Stimulated activated naive CD4-positive, alpha-beta T cell (primary cell): ENCODE measurements around the gene DPP3.
"Not testable (repeated sequence)": the region's sequence is repeated elsewhere in the genome, so short reads cannot be mapped to it uniquely, and the experiment has no call there.

Source experiments
- DNase-seq, 6 experiments: peaks; one replicate each; lab custom pipeline; 2025; lab: John Stamatoyannopoulos, UW

The DPP3 gene

DNA sequence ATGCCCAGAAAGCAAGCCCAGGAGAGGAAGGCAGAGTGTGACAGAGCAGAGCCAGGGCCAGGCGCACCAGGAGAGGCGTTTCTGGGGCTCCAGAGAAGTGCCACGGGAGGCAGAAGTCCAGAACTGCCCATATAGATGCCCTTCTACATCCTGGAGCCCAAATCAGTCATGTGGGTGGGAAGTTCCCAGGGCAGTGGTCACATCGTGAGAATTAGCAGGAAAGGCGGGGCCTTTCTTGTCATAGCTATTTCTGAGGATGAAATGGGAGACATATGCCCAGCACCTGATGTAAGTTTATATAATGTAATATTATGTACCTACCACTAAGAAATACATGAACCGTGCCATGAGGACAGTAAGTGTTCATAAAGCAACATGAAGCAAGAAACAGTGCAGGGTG, 52.5 kb downstream of the DPP3 start:
- no peak for DNase-seq

DNA sequence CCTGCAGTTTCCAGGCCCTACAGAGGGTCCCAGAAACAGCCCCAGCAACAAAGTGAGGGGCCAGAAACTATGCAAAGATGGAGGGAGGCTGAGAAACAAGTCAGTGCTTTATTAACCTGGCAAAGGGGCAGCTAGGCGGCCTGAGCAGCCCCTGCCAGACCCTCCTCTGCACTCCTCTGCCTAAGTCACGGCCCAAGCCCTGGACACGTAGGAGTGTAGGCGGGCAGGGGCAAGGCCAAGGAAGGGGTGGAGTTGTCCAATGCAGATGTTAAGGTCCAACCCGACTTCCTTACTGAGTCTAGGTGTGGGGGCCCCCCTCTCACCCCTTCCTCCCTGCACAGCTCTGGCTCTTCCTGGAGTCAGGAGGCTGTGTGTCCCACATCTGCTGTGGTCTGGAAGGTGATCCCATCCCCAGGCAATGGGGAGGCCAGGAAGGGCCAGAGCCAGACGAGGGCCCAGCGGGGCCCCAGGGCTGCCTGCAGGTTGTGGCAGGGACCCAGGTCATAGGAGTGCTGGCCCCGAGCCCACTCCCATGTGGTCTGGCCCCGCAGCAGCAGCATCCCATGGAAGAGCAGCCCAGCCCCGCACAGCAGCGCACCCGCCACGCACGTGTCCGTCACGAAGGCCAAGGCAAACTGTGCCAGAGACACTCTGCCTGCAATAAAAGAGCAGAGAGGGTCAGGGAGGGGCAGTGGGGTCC, 59.1 kb downstream of the DPP3 start:
- no peak for DNase-seq

DNA sequence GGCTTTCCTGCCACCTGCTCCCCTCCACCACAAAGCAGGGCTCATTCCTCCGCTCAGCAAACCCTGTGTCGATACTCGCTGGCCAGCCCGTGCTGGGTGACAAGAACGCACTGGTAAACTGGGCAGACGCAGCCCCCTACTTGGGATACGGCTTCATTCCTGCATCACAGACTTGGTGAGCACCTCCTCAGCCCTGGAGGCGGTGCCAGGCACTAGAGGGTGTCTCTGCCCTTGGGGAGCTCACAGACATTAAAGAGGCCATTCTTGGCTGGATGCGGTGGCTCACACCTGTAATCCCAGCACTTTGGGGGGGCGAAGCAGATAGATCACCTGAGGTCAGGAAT, 59.6 kb downstream of the DPP3 start:
- DNase-seq = no peak

DNA sequence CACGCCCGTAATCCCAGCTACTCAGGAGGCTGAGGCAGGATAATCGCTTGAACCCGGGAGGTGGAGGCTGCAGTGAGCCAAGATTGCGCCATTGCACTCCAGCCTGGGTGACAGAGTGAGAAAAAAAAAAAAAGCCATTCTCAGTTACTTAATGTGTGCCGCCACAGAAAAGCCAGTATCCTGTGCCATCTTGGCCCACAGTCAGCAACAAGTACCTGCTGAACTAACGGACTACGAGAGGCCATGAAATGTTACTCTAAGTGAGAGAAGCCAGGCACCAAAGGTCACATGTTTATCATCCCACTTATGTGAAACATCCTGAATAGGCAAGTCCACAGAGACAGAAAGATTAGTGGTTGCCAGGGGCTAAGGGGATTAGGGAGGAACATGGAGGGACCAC, 60.4 kb downstream of the DPP3 start:
- not testable (repeated sequence) for DNase-seq

- DNase-seq = no peak
Observed at GRCh38 chr11:66541892-66542291, 61.7 kb downstream of the DPP3 start.

GRCh38 chr11:66542362-66542761, 62.1 kb downstream of the DPP3 start:
- DNase-seq = no peak

GRCh38 chr11:66543263-66544107, 63.3 kb downstream of the DPP3 start:
- peak in 5 of 6 experiments; percentile 27 to 55 (median 49) for DNase-seq

DNA sequence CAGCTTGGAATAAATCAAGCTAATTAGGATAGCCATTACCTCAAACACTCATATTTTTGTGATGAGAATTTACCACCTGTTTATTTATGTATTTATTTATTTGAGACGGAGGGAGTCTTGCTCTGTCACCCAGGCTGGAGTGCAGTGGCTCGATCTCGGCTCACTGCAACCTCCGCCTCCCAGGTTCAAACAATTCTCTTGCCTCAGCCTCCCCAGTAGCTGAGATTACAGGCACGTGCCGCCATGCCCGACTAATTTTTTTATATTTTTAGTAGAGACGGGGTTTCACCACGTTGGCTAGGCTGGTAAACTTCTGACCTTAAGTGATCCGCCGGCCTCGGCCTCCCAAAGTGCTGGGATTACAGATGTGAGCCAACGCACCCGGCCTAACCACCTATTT, 64.7 kb downstream of the DPP3 start:
- not testable (repeated sequence) for DNase-seq

GRCh38 chr11:66545701-66546367, 65.6 kb downstream of the DPP3 start, which contains the start of gene ZDHHC24:
TSS of gene ZDHHC24 (minus strand) at chr11:66546048. CDS start at chr11:66546003, 45 bp downstream.
- peak; percentile 58 to 86 (median 76) for DNase-seq

DNA sequence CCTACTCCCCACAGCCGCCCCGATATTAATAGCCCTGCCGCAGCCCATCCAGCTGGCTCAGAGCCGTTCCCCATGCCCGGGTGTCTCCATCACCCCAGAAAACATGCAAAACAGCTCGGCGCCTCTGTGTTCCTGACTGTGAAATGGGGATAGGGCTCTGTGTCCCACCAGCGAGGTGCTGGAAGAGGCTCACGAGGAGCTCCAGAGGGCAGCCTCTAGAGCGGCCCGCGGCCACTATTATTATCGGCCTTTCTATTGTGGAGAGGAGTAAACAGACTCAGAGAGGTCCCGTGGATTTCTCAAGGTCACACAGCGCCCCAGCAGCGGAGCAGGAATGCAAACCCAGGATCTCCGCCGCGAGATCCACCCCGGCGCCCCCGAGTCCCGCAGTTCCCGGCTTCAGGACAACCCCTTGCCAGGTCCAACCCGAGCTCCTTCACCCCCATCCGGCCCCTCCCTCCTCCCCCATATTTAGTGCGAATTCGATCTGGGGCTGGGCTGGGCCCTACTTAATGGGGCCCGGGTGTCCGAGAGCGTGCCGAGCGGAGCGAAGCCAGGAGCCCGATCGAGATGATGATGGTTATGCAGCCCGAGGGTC, 66.2 kb downstream of the DPP3 start, which contains the start of gene ACTN3:
Gene ACTN3 (plus strand): TSS at position 536 of the 598 bp plus-strand sequence. CDS start 35 bp downstream, at position 571.
- no peak for DNase-seq

GRCh38 chr11:66546966-66547661, 66.9 kb downstream of the DPP3 start:
- DNase-seq = no peak

DNA sequence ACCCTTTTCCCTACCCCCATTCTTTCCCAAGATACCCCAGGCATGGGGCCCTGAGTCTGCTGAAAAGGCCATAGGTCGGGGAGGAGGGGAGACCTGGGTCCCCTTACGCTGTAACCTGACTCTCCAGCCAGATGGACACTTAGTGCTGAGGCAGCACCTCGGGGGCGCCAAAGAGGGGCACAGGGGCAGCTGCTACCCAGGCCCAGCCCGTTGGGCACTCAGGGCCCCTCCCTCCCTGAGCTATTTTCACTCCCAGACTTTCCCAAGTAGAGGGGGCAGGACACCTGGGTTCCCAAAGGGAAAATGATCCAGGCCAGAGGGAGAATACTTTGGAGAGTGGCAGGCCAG, 67.4 kb downstream of the DPP3 start:
- DNase-seq = no peak

GRCh38 chr11:66548041-66548440, 67.8 kb downstream of the DPP3 start:
- no peak for DNase-seq

DNA sequence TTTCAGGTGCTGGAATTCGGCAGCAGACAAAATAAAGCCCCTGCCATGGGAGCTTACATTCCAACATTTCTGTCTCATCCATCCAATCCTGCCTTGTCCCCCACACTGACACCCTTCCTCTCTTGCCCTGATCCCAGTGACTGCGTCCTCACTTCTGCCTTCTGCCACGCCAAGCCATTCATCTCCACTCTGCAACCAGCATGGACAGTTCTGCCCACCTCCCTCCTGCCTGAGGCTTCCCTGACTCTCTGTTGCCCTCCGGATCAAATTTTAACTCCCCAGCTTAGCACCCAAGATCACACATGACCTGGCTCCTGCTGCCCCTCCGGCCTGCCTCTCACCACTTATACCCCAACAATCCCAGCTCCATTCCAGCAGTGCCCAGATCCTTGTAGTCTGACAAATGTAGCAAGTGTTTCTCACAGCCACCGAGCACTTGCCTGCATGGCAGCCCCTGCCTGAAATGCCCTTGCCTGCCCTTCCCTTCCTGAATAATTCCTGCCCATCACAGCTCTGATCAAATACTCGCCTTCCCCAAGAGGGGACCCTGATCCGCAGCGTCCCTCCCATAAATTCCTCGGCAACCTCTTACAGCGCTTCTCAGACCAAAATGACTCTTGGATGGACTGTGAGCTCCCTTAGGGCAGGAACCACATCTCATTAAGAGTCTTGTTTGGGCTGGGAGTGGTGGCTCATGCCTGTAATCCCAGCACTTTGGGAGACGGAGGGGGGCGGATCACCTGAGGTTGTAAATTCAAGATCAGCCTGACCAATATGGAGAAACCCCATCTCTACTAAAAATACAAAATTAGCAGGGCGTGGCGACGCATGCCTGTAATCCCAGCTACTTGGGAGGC, 68.8 kb downstream of the DPP3 start:
- DNase-seq = no peak

DNA sequence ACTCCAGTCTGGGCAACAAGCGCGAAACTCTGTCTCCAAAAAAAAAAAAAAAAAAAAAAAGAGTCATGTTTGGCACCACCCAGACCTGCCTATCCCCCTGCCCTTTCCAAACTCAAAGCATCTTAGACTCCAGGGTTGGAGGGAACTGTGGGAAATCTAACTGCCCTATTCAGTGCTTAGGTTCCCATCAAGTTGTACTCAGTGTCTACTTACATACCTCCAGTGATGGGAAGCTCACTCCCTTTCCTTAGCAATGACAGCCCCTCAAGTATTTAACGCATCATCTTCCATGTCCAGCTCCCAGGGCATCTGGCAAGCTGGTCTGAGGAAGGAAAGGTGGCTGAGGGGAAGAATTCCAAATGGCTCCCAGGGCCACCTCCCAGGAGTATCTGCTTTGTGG, 69.5 kb downstream of the DPP3 start:
- DNase-seq = no peak

- no peak for DNase-seq
Observed at GRCh38 chr11:66550887-66551286, 70.7 kb downstream of the DPP3 start.

- no peak for DNase-seq
Observed at GRCh38 chr11:66554602-66555001, 74.4 kb downstream of the DPP3 start.

DNA sequence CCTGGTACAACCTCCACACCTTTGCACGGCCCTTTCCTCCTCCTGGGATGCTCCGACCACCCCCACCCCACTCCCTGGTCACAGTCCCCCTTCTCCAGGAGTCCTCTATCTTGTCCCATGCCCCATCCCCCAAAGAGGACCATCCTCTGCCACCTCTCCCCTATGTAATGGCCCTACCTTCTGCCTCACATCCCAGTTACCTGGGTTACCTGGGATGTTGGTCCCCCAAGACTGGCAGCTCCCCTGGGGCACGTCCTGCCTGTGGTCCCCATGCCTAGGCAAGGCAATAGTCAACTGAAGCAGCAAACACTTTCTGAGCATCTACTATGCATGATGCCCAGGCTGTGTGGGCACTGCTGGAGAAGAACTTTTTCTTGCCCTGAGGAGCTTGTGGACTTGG, 75.2 kb downstream of the DPP3 start:
- DNase-seq = no peak

DNA sequence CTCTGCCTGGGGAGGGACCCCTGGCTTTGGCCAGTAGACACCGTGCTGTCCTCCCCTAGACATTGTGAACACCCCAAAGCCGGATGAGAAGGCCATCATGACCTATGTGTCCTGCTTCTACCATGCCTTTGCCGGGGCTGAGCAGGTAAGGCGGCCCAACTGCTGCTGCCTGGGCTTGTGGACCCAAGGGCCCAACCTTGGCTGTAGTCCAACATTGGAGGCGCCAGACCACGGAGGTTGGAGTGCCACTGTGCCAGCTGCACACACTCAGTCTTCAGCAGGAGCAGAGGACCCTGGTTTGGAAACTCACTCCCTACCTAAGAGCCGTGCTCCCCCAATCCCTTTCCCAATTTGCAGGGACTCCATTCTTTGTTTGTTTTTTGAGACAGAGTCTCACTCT, 75.9 kb downstream of the DPP3 start:
- no peak for DNase-seq

- no peak for DNase-seq
Observed at GRCh38 chr11:66557733-66558326, 77.6 kb downstream of the DPP3 start.
